Fibroblast of lung (primary cell): ENCODE data around the gene CD300LF.

Experiments used
- EZH2 ChIP-seq: IDR thresholded peaks from 2 replicates; pipeline ENCODE4 v1.5.1; 2012; ENCODE audit warnings: low read length, control low read depth, mild to moderate bottlenecking; ENCODE audit errors: missing control alignments
- TF ChIP-seq, protein P1 (sequence below), 2 donors: IDR thresholded peaks in 1 of 2; conservative IDR thresholded peaks in 1 of 2; 1 replicate in 1 of 2; 2 replicates in 1 of 2; pipeline ENCODE4 v1.5.1; 2011 to 2012; ENCODE audit warnings: low read length in 2 of 2, control low read depth in 1 of 2, inconsistent platforms in 1 of 2, low read depth in 1 of 2, mild to moderate bottlenecking in 1 of 2

DNA sequence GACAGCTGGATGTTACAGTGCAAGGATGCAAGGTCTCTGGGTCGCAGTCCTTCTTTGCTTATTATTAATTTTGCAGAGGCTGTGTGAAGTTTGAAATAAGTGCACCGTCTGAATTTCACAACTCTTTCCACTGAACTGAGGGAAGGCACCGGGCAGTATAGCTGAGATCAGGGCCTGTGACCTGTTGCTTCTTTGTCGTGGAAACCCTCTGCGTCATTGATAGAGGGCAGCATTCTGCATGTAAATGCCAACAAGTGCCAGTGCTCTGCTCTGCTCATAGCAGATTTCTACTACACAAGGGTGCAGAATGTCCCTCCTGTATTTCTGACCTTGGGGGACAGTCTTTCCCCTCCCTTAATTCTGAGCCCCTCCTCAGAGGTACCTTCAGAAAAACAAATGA, 26.0 kb downstream of the CD300LF start:
- no peak for TF ChIP-seq EZH2
- TF ChIP-seq, protein P1, sequence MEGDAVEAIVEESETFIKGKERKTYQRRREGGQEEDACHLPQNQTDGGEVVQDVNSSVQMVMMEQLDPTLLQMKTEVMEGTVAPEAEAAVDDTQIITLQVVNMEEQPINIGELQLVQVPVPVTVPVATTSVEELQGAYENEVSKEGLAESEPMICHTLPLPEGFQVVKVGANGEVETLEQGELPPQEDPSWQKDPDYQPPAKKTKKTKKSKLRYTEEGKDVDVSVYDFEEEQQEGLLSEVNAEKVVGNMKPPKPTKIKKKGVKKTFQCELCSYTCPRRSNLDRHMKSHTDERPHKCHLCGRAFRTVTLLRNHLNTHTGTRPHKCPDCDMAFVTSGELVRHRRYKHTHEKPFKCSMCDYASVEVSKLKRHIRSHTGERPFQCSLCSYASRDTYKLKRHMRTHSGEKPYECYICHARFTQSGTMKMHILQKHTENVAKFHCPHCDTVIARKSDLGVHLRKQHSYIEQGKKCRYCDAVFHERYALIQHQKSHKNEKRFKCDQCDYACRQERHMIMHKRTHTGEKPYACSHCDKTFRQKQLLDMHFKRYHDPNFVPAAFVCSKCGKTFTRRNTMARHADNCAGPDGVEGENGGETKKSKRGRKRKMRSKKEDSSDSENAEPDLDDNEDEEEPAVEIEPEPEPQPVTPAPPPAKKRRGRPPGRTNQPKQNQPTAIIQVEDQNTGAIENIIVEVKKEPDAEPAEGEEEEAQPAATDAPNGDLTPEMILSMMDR (conservative IDR thresholded peaks at IDR 0.05 in 1 of 2, IDR thresholded peaks at IDR 0.05 in 1 of 2; ENCODE audit: low read depth in 1 of 2, low read length in 2 of 2) = no peak
